ENCODE results near the gene PLAGL2. TPM values are rescaled to one million over a fixed set of nuclear protein-coding genes. Genes with fewer than 3 reads are reported as not detected.

Gene PLAGL2
- total and polyA plus RNA-seq, 9 of the 15 experiments (the other 6 are each of a cell fraction or from before 2014, with no cell fraction given), result 3.1 to 24.3 (median 6.4) TPM

DNA sequence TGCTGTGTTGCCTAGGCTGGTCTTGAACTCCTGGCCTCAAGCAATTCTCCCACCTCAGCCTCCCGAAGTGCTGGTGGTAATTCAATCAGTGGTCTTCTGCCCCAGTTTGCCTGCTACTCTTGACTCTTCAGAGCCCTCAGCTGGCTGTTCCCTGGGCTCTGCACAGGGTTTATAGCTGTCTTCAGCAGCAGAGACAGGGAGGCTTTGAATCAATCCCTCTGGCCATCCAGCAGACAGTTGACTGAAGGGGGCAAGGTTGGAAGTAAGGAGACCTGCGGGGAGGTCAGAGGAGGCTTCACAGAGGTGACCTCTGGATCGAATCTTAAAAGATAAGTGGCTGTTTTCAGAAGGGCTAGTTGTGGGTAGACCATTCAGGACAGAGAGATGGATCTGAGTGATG lies 43.9 kb upstream of the PLAGL2 start (continued):
- no peak for TF ChIP-seq SAP30 (IDR thresholded peaks at IDR 0.05; ENCODE audit: borderline replicate concordance, insufficient read depth, low read depth, low read length, poor library complexity, severe bottlenecking)

DNA sequence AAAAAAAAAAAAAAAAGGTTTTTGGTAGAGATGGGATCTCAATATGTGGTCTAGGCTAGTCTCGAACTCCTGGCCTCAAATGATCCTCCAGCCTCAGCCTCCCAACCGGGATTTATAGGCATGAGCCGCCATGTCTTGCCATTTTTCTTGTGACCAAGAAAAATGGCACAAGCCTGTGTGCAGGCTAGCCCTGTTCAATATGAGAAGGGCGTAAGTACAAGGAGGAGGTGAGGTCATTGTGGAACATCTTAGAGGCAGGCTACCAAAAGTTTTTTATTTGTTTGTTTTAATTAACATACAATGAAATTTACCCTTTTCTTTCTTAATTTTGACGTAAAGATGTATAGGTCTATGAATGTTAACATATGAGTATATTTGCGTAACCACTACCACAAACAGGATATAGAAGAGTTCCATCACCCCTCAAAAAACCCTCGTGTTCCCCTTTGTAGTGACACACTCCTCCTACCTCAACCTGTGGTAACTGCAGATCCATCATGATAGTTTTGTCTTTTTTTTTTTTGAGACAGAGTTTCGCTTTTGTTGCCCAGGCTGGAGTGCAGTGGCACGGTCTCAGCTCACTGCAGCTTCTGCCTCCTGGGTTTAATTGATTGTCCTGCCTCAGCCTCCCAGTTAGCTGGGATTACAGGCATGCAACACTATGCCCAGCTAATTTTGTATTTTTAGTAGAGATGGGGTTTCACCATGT lies 41.6 kb upstream of the PLAGL2 start:
- Histone ChIP-seq H3K9me3 (replicated peaks; ENCODE audit: control insufficient read depth, insufficient read depth, low read depth, low read length) (no peaks in the 10 kb centered on the region), H2AFZ (ENCODE audit: low read depth, low read length) (no peak overlapping the region), H3K4me1 (replicated peaks in 1 of 2; ENCODE audit: control insufficient read depth in 2 of 2, insufficient read depth in 2 of 2, low read length in 2 of 2) (no peaks in the 10 kb centered on the region; a peak in 1 of 5 replicates), H3K4me2 (ENCODE audit: insufficient read depth, low read length) (no peak overlapping the region), H3K4me3 (no peak overlapping the region), H3K27ac (ENCODE audit: extremely low read depth, low read depth, low read length) (no peak overlapping the region), H3K36me3 (ENCODE audit: control insufficient read depth, insufficient read depth, low read length) (no peaks in the 10 kb centered on the region), H3K79me2 (ENCODE audit: control insufficient read depth, insufficient read depth, low read length) (no peaks in the 10 kb centered on the region), H3K27me3 (ENCODE audit: control insufficient read depth in 2 of 2, insufficient read depth in 2 of 2, low read length in 2 of 2) (peaks cover 7 to 12% of the 10 kb centered on the region in 2 experiments; a peak in 2 of 5 replicates), H3K9ac (ENCODE audit: insufficient read depth in 1 of 2, low read depth in 2 of 2, low read length in 2 of 2) (no peak overlapping the region), H3K9me1 (ENCODE audit: control insufficient read depth, insufficient read depth, low read length) (no peaks in the 10 kb centered on the region), H4K20me1 (replicated peaks; ENCODE audit: control insufficient read depth, insufficient read depth, low read length) (no peaks in the 10 kb centered on the region)
- FAIRE-seq (no peak), ATAC-seq (no peak), DNase-seq (ENCODE audit: extremely low read depth in 1 of 4, low spot score in 3 of 4) (no peak)
- TF ChIP-seq, protein P1, sequence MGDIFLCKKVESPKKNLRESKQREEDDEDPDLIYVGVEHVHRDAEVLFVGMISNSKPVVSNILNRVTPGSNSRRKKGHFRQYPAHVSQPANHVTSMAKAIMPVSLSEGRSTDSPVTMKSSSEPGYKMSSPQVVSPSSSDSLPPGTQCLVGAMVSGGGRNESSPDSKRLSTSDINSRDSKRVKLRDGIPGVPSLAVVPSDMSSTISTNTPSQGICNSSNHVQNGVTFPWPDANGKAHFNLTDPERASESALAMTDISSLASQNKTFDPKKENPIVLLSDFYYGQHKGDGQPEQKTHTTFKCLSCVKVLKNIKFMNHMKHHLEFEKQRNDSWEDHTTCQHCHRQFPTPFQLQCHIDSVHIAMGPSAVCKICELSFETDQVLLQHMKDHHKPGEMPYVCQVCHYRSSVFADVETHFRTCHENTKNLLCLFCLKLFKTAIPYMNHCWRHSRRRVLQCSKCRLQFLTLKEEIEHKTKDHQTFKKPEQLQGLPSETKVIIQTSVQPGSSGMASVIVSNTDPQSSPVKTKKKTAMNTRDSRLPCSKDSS (IDR thresholded peaks at IDR 0.05; ENCODE audit: low read depth, partially characterized antibody), result no peak
- TF ChIP-seq KHSRP (IDR thresholded peaks at IDR 0.05), result no peak
- TF ChIP-seq FIP1L1 (IDR thresholded peaks at IDR 0.05; ENCODE audit: low read depth, low read length, poor library complexity, severe bottlenecking), result no peak
- no peak for TF ChIP-seq NR2C2 (CRISPR knock-in tag; IDR thresholded peaks at IDR 0.05)
- TF ChIP-seq NR2C2 (tag; IDR thresholded peaks at IDR 0.05), result no peak
- no peak for TF ChIP-seq ZNF316 (IDR thresholded peaks at IDR 0.05)
- TF ChIP-seq ZC3H11A (IDR thresholded peaks at IDR 0.05; ENCODE audit: low read depth, low read length), result no peak
- no peak for TF ChIP-seq NCOA4 (IDR thresholded peaks at IDR 0.05; ENCODE audit: partially characterized antibody)
- TF ChIP-seq ZSCAN29 (IDR thresholded peaks at IDR 0.05), result no peak
- TF ChIP-seq GATAD2A (IDR thresholded peaks at IDR 0.05), result no peak
- no peak for TF ChIP-seq THRAP3 (IDR thresholded peaks at IDR 0.05; ENCODE audit: borderline replicate concordance)
- TF ChIP-seq ZBED1 (IDR thresholded peaks at IDR 0.05), result no peak
- 34% methylated on average over 8 of the region's 9 CpGs for WGBS (ENCODE audit: insufficient coverage, low coverage, missing lambda C conversion rate)
- ChIA-PET POLR2A (no interaction called here), CTCF (ENCODE audit: low intra/inter-chr PET ratio) (no interaction called here)
- intact Hi-C loops (cut with micrococcal nuclease) (no loop called here), in situ Hi-C loops (cut with MboI) (no loop called here)
- no TSS peak for BruUV-seq (replicated peaks)
